ENCODE data around the gene HEMGN.

HEMGN gene

GRCh38 chr9:97972753-97973152 is 34.8 kb upstream of the HEMGN start:
- no peak overlapping the region for H3K9ac ChIP-seq (ENCODE audit: low read length)
- no peaks in the 10 kb centered on the region for H3K36me3 ChIP-seq (replicated peaks; ENCODE audit: insufficient read depth, low read length)
- H3K9me2 ChIP-seq (replicated peaks; ENCODE audit: insufficient read depth, low read length), result no peaks in the 10 kb centered on the region
- no peaks in the 10 kb centered on the region for H3K27me3 ChIP-seq (replicated peaks; ENCODE audit: insufficient read depth, low read length)
- no peak for DNase-seq
- H2AFZ ChIP-seq (ENCODE audit: low read length), result no peak overlapping the region
- H4K20me1 ChIP-seq (ENCODE audit: insufficient read depth, low read length), result no peaks in the 10 kb centered on the region
- no peaks in the 10 kb centered on the region for H3K4me1 ChIP-seq (ENCODE audit: low read length)
- H3K27ac ChIP-seq (ENCODE audit: low read length), result no peak overlapping the region
- no peaks in the 10 kb centered on the region for H3K79me2 ChIP-seq (ENCODE audit: low read length)
- H3K9me3 ChIP-seq (replicated peaks; ENCODE audit: insufficient read depth, low read length), result no peaks in the 10 kb centered on the region
- no peaks in the 10 kb centered on the region for H3F3A ChIP-seq (ENCODE audit: insufficient read depth, low read length)
- H3K4me3 ChIP-seq (ENCODE audit: low read length), result no peak overlapping the region
- TF ChIP-seq, protein P1, sequence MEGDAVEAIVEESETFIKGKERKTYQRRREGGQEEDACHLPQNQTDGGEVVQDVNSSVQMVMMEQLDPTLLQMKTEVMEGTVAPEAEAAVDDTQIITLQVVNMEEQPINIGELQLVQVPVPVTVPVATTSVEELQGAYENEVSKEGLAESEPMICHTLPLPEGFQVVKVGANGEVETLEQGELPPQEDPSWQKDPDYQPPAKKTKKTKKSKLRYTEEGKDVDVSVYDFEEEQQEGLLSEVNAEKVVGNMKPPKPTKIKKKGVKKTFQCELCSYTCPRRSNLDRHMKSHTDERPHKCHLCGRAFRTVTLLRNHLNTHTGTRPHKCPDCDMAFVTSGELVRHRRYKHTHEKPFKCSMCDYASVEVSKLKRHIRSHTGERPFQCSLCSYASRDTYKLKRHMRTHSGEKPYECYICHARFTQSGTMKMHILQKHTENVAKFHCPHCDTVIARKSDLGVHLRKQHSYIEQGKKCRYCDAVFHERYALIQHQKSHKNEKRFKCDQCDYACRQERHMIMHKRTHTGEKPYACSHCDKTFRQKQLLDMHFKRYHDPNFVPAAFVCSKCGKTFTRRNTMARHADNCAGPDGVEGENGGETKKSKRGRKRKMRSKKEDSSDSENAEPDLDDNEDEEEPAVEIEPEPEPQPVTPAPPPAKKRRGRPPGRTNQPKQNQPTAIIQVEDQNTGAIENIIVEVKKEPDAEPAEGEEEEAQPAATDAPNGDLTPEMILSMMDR (IDR thresholded peaks at IDR 0.05; ENCODE audit: low read length), result no peak
- TF ChIP-seq EZH2phosphoT487 (IDR thresholded peaks at IDR 0.05; ENCODE audit: low read length) (no peak), EZH2 (optimal IDR thresholded peaks at IDR 0.05; ENCODE audit: low read depth, low read length) (no peak)
- no peak overlapping the region for H3K4me2 ChIP-seq (ENCODE audit: low read depth, low read length)

DNA sequence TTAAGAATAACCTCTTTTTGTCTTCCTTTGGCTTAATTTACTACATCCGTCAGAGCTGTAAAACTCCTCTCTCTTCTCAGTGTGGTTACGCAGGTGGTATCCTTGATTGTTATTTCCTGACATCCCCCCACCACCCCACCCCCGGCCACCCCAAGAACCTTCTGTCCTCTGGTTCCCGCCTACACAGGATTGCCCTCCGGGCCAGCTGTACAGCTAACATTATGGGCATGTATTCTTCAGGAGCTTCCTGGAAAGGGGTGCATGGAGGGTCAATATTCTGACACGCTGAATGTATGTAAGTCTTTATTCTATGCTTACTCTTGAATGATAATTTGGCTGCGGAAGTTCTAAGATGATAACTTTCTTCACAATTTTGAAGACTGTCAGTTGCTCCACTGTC is 32.2 kb upstream of the HEMGN start:
- H3K4me1 ChIP-seq (ENCODE audit: low read length), result no peaks in the 10 kb centered on the region
- H3K79me2 ChIP-seq (ENCODE audit: low read length), result no peaks in the 10 kb centered on the region
- TF ChIP-seq EZH2 (optimal IDR thresholded peaks at IDR 0.05; ENCODE audit: low read depth, low read length), result no peak
- H2AFZ ChIP-seq (ENCODE audit: low read length), result no peak overlapping the region
- no peak overlapping the region for H3K4me2 ChIP-seq (ENCODE audit: low read depth, low read length)
- no peak for DNase-seq
- H4K20me1 ChIP-seq (ENCODE audit: insufficient read depth, low read length), result no peaks in the 10 kb centered on the region
- H3K9me2 ChIP-seq (replicated peaks; ENCODE audit: insufficient read depth, low read length), result no peaks in the 10 kb centered on the region
- H3K36me3 ChIP-seq (replicated peaks; ENCODE audit: insufficient read depth, low read length), result no peaks in the 10 kb centered on the region
- no peaks in the 10 kb centered on the region for H3K27me3 ChIP-seq (replicated peaks; ENCODE audit: insufficient read depth, low read length)
- H3K27ac ChIP-seq (ENCODE audit: low read length), result no peak overlapping the region
- H3K9ac ChIP-seq (ENCODE audit: low read length), result no peak overlapping the region
- H3F3A ChIP-seq (ENCODE audit: insufficient read depth, low read length), result no peaks in the 10 kb centered on the region
- no peak overlapping the region for H3K4me3 ChIP-seq (ENCODE audit: low read length)
- no peaks in the 10 kb centered on the region for H3K9me3 ChIP-seq (replicated peaks; ENCODE audit: insufficient read depth, low read length)

DNA sequence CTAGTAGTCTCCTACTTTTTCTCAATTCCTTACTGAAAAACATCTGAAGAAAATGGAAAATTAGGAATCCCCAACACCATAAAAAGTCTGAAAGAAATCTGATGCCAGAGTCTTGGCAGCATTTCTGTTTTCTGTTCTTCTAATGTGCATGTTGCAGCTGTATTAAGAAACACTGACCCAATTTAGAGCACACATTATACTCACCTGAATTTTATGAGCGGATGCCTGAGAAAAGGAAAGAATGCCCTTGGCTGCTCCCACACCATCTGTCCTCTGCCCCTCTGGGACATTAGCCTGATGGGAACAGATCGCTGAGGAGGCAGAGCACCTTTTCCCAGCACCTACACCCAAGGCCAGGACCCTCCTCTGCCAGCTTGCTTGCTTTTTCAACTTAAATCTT is 31.0 kb upstream of the HEMGN start:
- Histone ChIP-seq H3K4me3 (ENCODE audit: low read length) (no peak overlapping the region), H3F3A (ENCODE audit: insufficient read depth, low read length) (no peaks in the 10 kb centered on the region), H2AFZ (ENCODE audit: low read length) (no peak overlapping the region), H3K9me3 (replicated peaks; ENCODE audit: insufficient read depth, low read length) (no peaks in the 10 kb centered on the region), H3K79me2 (ENCODE audit: low read length) (no peaks in the 10 kb centered on the region), H3K27ac (ENCODE audit: low read length) (no peak overlapping the region), H3K27me3 (replicated peaks; ENCODE audit: insufficient read depth, low read length) (no peaks in the 10 kb centered on the region), H3K4me2 (ENCODE audit: low read depth, low read length) (no peak overlapping the region), H3K4me1 (ENCODE audit: low read length) (no peaks in the 10 kb centered on the region), H4K20me1 (ENCODE audit: insufficient read depth, low read length) (no peaks in the 10 kb centered on the region), H3K9me2 (replicated peaks; ENCODE audit: insufficient read depth, low read length) (no peaks in the 10 kb centered on the region), H3K9ac (ENCODE audit: low read length) (no peak overlapping the region), H3K36me3 (replicated peaks; ENCODE audit: insufficient read depth, low read length) (no peaks in the 10 kb centered on the region)
- no peak for DNase-seq
- TF ChIP-seq EZH2 (optimal IDR thresholded peaks at IDR 0.05; ENCODE audit: low read depth, low read length) (no peak), EZH2phosphoT487 (IDR thresholded peaks at IDR 0.05; ENCODE audit: low read length) (no peak)
- TF ChIP-seq, protein P1 (IDR thresholded peaks at IDR 0.05; ENCODE audit: low read length), result no peak

DNA sequence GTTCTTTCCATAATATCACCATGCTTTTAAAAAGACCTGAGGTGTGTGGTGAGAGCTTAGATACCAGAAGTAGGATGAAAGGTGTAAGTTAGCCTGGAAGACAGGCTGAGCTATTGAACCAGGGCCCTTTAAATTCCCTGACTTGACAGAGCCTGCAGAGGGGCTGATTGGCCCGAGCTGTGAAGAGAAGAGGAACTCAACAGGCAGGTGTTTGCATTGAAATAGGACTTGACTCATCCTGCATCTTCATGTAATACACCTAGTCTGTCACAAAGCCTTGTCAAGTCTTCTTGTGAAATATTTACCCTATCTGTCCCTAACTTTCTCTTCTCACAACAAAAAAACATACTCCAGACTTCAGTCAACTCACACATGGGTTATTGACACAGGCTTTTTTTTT is 28.5 kb upstream of the HEMGN start:
- no peak for DNase-seq
- Histone ChIP-seq H4K20me1 (ENCODE audit: insufficient read depth, low read length) (no peaks in the 10 kb centered on the region), H3K9me3 (replicated peaks; ENCODE audit: insufficient read depth, low read length) (no peaks in the 10 kb centered on the region), H3K79me2 (ENCODE audit: low read length) (no peaks in the 10 kb centered on the region), H3K4me3 (ENCODE audit: low read length) (no peak overlapping the region), H3K9me2 (replicated peaks; ENCODE audit: insufficient read depth, low read length) (no peaks in the 10 kb centered on the region), H3F3A (ENCODE audit: insufficient read depth, low read length) (no peaks in the 10 kb centered on the region), H3K27me3 (replicated peaks; ENCODE audit: insufficient read depth, low read length) (no peaks in the 10 kb centered on the region), H3K27ac (ENCODE audit: low read length) (no peak overlapping the region), H3K4me2 (ENCODE audit: low read depth, low read length) (no peak overlapping the region), H2AFZ (ENCODE audit: low read length) (no peak overlapping the region), H3K36me3 (replicated peaks; ENCODE audit: insufficient read depth, low read length) (no peaks in the 10 kb centered on the region), H3K4me1 (ENCODE audit: low read length) (no peaks in the 10 kb centered on the region), H3K9ac (ENCODE audit: low read length) (no peak overlapping the region)
- TF ChIP-seq EZH2phosphoT487 (IDR thresholded peaks at IDR 0.05; ENCODE audit: low read length), result no peak
- TF ChIP-seq, protein P1 (IDR thresholded peaks at IDR 0.05; ENCODE audit: low read length), result no peak
- no peak for TF ChIP-seq EZH2 (optimal IDR thresholded peaks at IDR 0.05; ENCODE audit: low read depth, low read length)
